Dermis blood vessel endothelial cell (primary cell): Measurements from ENCODE around the gene SPIB. TPM values are rescaled to one million over a fixed set of nuclear protein-coding genes. Genes with fewer than 3 reads are reported as not detected.
"Not testable (repeated sequence)": the region's sequence is repeated elsewhere in the genome, so short reads cannot be mapped to it uniquely, and the experiment has no call there.

ENCODE experiments used
- DNase-seq: peaks from one replicate; pipeline ENCODE4 v3.0.0; 2010
- total RNA-seq: library from RNA; depleted of rRNA; stranded (reverse); fragments of >200 nt; gene quantifications from 2 replicates; pipeline ENCODE4 v1.2.3, GENCODE V29; 2014

The SPIB gene
- total RNA-seq: not detected in 2 replicates

GRCh38 chr19:50418176-50419021 lies at the start of gene SPIB:
TSS of gene SPIB (plus strand) at chr19:50418938. CDS start at chr19:50418963, 25 bp downstream.
- DNase-seq: no peak

GRCh38 chr19:50371914-50372475 lies 46.7 kb upstream of the SPIB start:
- DNase-seq: no peak

GRCh38 chr19:50376166-50377050 lies 42.3 kb upstream of the SPIB start, which contains the start of gene NR1H2:
TSS of gene NR1H2 (plus strand) at chr19:50376457. CDS start at chr19:50377606, 1,149 bp downstream.
- peak; percentile 98 for DNase-seq

- peak; percentile 25 for DNase-seq
Observed at GRCh38 chr19:50377051-50377461, 41.7 kb upstream of the SPIB start.

GRCh38 chr19:50377517-50377916 lies 41.2 kb upstream of the SPIB start:
- DNase-seq: no peak

- DNase-seq: no peak
Observed at GRCh38 chr19:50378169-50378862, 40.4 kb upstream of the SPIB start.

- no peak for DNase-seq
Observed at GRCh38 chr19:50378863-50379236, 39.9 kb upstream of the SPIB start.

- DNase-seq: no peak
Observed at GRCh38 chr19:50379602-50380001, 39.1 kb upstream of the SPIB start.

GRCh38 chr19:50380137-50380536 lies 38.6 kb upstream of the SPIB start:
- DNase-seq: no peak

GRCh38 chr19:50380751-50381151 lies 38.0 kb upstream of the SPIB start:
- no peak for DNase-seq

GRCh38 chr19:50381881-50382729 lies 36.6 kb upstream of the SPIB start:
- DNase-seq: no peak

GRCh38 chr19:50383001-50383851 lies 35.5 kb upstream of the SPIB start:
- DNase-seq: no peak

GRCh38 chr19:50383852-50384684 lies 34.7 kb upstream of the SPIB start, which contains the start of gene POLD1:
TSS of gene POLD1 (plus strand) at chr19:50384347. CDS start at chr19:50398852, 14,505 bp downstream.
- peak; percentile 99 for DNase-seq

GRCh38 chr19:50384685-50385535 lies 33.8 kb upstream of the SPIB start:
- no peak for DNase-seq

GRCh38 chr19:50387176-50387867 lies 31.4 kb upstream of the SPIB start:
- peak; percentile 44 for DNase-seq

GRCh38 chr19:50387868-50388245 lies 30.9 kb upstream of the SPIB start:
- no peak for DNase-seq

GRCh38 chr19:50390295-50390694 lies 28.4 kb upstream of the SPIB start:
- not testable (repeated sequence) for DNase-seq

GRCh38 chr19:50390952-50391351 lies 27.8 kb upstream of the SPIB start:
- not testable (repeated sequence) for DNase-seq
